Liver (tissue), 9 donors: Measurements from ENCODE around the gene ABCA1. TPM values are rescaled to one million over a fixed set of nuclear protein-coding genes. Genes with fewer than 3 reads are reported as not detected.
A peak's percentile ranks its signal among the peaks of the same experiment; 100 is the strongest.

Experiments used
- DNase-seq: peaks from one replicate; pipeline ENCODE4 v3.0.0-alpha.2; 2017; ENCODE audit warnings: low spot score
- H3K27ac ChIP-seq, 2 donors: one replicate each; pipeline ENCODE4 v1.7.0; 2013; ENCODE audit warnings: inconsistent platforms in 2 of 2, low read length in 2 of 2, control low read depth in 1 of 2, low read depth in 1 of 2, mild to moderate bottlenecking in 1 of 2
- H3K27me3 ChIP-seq, 4 donors: one replicate each; pipeline versions ENCODE4 v1.6.1 to v1.7.0; 2013; ENCODE audit warnings: low read length in 3 of 4, inconsistent platforms in 1 of 4, mild to moderate bottlenecking in 1 of 4, moderate library complexity in 1 of 4; ENCODE audit not compliant: control insufficient read depth in 4 of 4, insufficient read depth in 4 of 4
- H3K36me3 ChIP-seq, 4 donors: one replicate each; pipeline versions ENCODE4 v1.6.1 to v1.7.0; 2013; ENCODE audit warnings: low read length in 3 of 4, mild to moderate bottlenecking in 3 of 4, low read depth in 1 of 4, moderate library complexity in 1 of 4; ENCODE audit not compliant: control insufficient read depth in 4 of 4, insufficient read depth in 3 of 4
- H3K4me1 ChIP-seq, 4 donors: one replicate each; pipeline versions ENCODE4 v1.6.1 to v1.7.0; 2013; ENCODE audit warnings: low read length in 3 of 4, mild to moderate bottlenecking in 3 of 4, moderate library complexity in 1 of 4; ENCODE audit not compliant: control insufficient read depth in 4 of 4, insufficient read depth in 4 of 4
- H3K4me3 ChIP-seq, 3 donors: one replicate each; pipeline versions ENCODE4 v1.6.1 to v1.7.0; 2013; ENCODE audit warnings: low read length in 3 of 3, control low read depth in 1 of 3, low read depth in 1 of 3, mild to moderate bottlenecking in 1 of 3
- H3K9ac ChIP-seq, 2 donors: one replicate each; pipeline ENCODE4 v1.7.0; 2013; ENCODE audit warnings: low read length in 2 of 2, mild to moderate bottlenecking in 2 of 2, moderate library complexity in 2 of 2, control low read depth in 1 of 2, low read depth in 1 of 2
- H3K9me3 ChIP-seq, 4 donors: one replicate each; pipeline versions ENCODE4 v1.6.1 to v1.7.0; 2013; ENCODE audit warnings: low read length in 3 of 4; ENCODE audit not compliant: control insufficient read depth in 4 of 4
- EGR1 ChIP-seq, 2 donors: IDR thresholded peaks; 2 replicates each; pipeline ENCODE4 v1.6.1; 2016 to 2018; ENCODE audit warnings: antibody characterized with exemption in 2 of 2, low read depth in 2 of 2
- FOXA1 ChIP-seq: IDR thresholded peaks from 2 replicates; pipeline ENCODE4 v1.6.1; 2016; ENCODE audit warnings: antibody characterized with exemption
- FOXA2 ChIP-seq: IDR thresholded peaks from 2 replicates; pipeline ENCODE4 v1.6.1; 2016; ENCODE audit warnings: antibody characterized with exemption
- HNF4A ChIP-seq, 2 donors: conservative IDR thresholded peaks; 2 replicates each; pipeline ENCODE4 v1.6.1; 2016; ENCODE audit warnings: antibody characterized with exemption in 2 of 2, mild to moderate bottlenecking in 2 of 2
- HNF4G ChIP-seq: IDR thresholded peaks from 2 replicates; pipeline ENCODE4 v1.6.1; 2016; ENCODE audit warnings: antibody characterized with exemption
- RAD21 ChIP-seq, 2 donors: IDR thresholded peaks; 2 replicates each; pipeline ENCODE4 v1.6.1; 2016; ENCODE audit warnings: antibody characterized with exemption in 2 of 2, mild to moderate bottlenecking in 2 of 2
- REST ChIP-seq: IDR thresholded peaks from 2 replicates; pipeline ENCODE4 v1.6.1; 2016; ENCODE audit warnings: antibody characterized with exemption, mild to moderate bottlenecking
- RXRA ChIP-seq, 2 donors: IDR thresholded peaks; 2 replicates each; pipeline ENCODE4 v1.6.1; 2017 to 2018; ENCODE audit warnings: antibody characterized with exemption in 2 of 2, mild to moderate bottlenecking in 1 of 2
- SP1 ChIP-seq: IDR thresholded peaks from 2 replicates; pipeline ENCODE4 v1.6.1; 2018; ENCODE audit warnings: antibody characterized with exemption, mild to moderate bottlenecking
- YY1 ChIP-seq: IDR thresholded peaks from 2 replicates; pipeline ENCODE4 v1.6.1; 2016; ENCODE audit warnings: antibody characterized with exemption, mild to moderate bottlenecking
- WGBS: extraction: QIAGEN DNeasy Blood & Tissue Kit; methylation state at CpG from one replicate; pipeline ENCODE4 v1.1.7; 2013; 5-methylcytosine and 5-hydroxymethylcytosine counted together
- polyA plus RNA-seq, 2 donors: library from polyadenylated mRNA; stranded (reverse) in 1 of 2; unstranded in 1 of 2; fragments of 200-250 nt in 1 of 2; fragments of >200 nt in 1 of 2; fragmentation: Nextera tagmentation in 1 of 2; extraction: Ambion mirVana in 1 of 2; gene quantifications; one replicate each; pipeline versions ENCODE4 v1.2.1 to v1.2.3, GENCODE V29; 2013 to 2015
- total RNA-seq, 2 donors: library from RNA; depleted of rRNA; stranded (reverse); fragments of >200 nt; gene quantifications; one replicate each; pipeline ENCODE4 v1.2.3, GENCODE V29; 2014
- TF ChIP-seq, protein P1 (sequence below): fragments of 150-350 bp; IDR thresholded peaks from 2 replicates; pipeline ENCODE4 v1.5.1; 2017; ENCODE audit warnings: improper control_type of control experiment, low read depth, low read length; ENCODE audit not compliant: missing input control
- TF ChIP-seq, protein P2 (sequence below): IDR thresholded peaks from 2 replicates; pipeline ENCODE4 v1.6.1; 2016; ENCODE audit warnings: antibody characterized with exemption
- TF ChIP-seq, protein P3 (sequence below): IDR thresholded peaks from 2 replicates; pipeline ENCODE4 v1.6.1; 2016; ENCODE audit warnings: antibody characterized with exemption
- TF ChIP-seq, protein P4 (sequence below): IDR thresholded peaks from 2 replicates; pipeline ENCODE4 v1.6.1; 2016; ENCODE audit warnings: antibody characterized with exemption
- donor health status: healthy.
- donor health status: healthy.
- donor health status: healthy.
- donor health status: healthy.
- donor health status: healthy.

ABCA1 gene
- total and polyA plus RNA-seq, 4 donors: 15.4 to 223 (median 62.9) TPM

DNA sequence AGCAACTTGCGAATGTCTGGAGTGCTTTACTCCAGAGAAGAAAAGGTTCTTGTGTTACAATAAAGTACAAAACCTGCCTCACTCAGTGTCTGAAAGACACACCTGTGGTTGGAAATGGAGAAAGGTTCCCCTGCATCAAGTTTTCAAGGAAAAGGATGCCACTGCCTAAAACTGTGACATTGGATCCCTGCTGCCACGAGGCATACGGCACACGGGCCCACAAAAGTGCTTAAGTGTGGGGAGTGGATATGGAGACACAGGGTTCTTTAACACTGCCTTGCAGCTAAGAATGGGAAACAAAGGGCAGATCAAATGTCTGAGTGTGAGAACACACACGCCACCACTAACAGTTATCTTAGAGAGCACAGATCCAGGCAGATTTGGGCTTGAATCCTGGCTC, 89.0 kb downstream of the ABCA1 start:
- 97% methylated on average over 5 of the region's 5 CpGs for WGBS
- Histone ChIP-seq H3K4me1 (peaks cover 8 to 28% (median 21%) of the 10 kb centered on the region in 4 donors), H3K36me3 (peaks cover 8 to 76% (median 60%) of the 10 kb centered on the region in 4 donors), H3K27ac (no peak overlapping the region), H3K9ac (no peak overlapping the region), H3K4me3 (no peak overlapping the region), H3K27me3 (no peaks in the 10 kb centered on the region), H3K9me3 (no peaks in the 10 kb centered on the region)
- DNase-seq: no peak
- TF ChIP-seq, protein P1, sequence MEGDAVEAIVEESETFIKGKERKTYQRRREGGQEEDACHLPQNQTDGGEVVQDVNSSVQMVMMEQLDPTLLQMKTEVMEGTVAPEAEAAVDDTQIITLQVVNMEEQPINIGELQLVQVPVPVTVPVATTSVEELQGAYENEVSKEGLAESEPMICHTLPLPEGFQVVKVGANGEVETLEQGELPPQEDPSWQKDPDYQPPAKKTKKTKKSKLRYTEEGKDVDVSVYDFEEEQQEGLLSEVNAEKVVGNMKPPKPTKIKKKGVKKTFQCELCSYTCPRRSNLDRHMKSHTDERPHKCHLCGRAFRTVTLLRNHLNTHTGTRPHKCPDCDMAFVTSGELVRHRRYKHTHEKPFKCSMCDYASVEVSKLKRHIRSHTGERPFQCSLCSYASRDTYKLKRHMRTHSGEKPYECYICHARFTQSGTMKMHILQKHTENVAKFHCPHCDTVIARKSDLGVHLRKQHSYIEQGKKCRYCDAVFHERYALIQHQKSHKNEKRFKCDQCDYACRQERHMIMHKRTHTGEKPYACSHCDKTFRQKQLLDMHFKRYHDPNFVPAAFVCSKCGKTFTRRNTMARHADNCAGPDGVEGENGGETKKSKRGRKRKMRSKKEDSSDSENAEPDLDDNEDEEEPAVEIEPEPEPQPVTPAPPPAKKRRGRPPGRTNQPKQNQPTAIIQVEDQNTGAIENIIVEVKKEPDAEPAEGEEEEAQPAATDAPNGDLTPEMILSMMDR: no peak
- TF ChIP-seq HNF4A (conservative IDR thresholded peaks at IDR 0.05): no peak
- TF ChIP-seq, protein P2, sequence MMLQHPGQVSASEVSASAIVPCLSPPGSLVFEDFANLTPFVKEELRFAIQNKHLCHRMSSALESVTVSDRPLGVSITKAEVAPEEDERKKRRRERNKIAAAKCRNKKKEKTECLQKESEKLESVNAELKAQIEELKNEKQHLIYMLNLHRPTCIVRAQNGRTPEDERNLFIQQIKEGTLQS: no peak
- TF ChIP-seq, protein P3, sequence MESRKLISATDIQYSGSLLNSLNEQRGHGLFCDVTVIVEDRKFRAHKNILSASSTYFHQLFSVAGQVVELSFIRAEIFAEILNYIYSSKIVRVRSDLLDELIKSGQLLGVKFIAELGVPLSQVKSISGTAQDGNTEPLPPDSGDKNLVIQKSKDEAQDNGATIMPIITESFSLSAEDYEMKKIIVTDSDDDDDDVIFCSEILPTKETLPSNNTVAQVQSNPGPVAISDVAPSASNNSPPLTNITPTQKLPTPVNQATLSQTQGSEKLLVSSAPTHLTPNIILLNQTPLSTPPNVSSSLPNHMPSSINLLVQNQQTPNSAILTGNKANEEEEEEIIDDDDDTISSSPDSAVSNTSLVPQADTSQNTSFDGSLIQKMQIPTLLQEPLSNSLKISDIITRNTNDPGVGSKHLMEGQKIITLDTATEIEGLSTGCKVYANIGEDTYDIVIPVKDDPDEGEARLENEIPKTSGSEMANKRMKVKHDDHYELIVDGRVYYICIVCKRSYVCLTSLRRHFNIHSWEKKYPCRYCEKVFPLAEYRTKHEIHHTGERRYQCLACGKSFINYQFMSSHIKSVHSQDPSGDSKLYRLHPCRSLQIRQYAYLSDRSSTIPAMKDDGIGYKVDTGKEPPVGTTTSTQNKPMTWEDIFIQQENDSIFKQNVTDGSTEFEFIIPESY: no peak
- TF ChIP-seq, protein P4, sequence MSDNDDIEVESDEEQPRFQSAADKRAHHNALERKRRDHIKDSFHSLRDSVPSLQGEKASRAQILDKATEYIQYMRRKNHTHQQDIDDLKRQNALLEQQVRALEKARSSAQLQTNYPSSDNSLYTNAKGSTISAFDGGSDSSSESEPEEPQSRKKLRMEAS: no peak
- TF ChIP-seq REST: no peak
- TF ChIP-seq FOXA1: no peak
- no peak for TF ChIP-seq SP1

GRCh38 chr9:104836767-104837166, 91.2 kb downstream of the ABCA1 start:
- WGBS: 76% methylated on average over 4 of the region's 4 CpGs
- Histone ChIP-seq H3K27me3 (no peaks in the 10 kb centered on the region), H3K9ac (no peak overlapping the region), H3K9me3 (no peaks in the 10 kb centered on the region), H3K4me1 (peaks cover 0 to 6% (median 4%) of the 10 kb centered on the region in 4 donors), H3K27ac (peak overlapping the region in 1 of 2 donors; percentile 13), H3K4me3 (no peak overlapping the region), H3K36me3 (peaks cover 8 to 82% (median 75%) of the 10 kb centered on the region in 4 donors)
- no peak for DNase-seq
- TF ChIP-seq REST (no peak), YY1 (no peak), FOXA2 (no peak), HNF4A (conservative IDR thresholded peaks at IDR 0.05) (no peak), FOXA1 (no peak), SP1 (no peak), RAD21 (IDR thresholded peaks at IDR 0.05) (no peak), EGR1 (IDR thresholded peaks at IDR 0.05; ENCODE audit: low read depth in 2 of 2) (no peak), HNF4G (no peak), RXRA (IDR thresholded peaks at IDR 0.05) (no peak)
- TF ChIP-seq, protein P4: no peak
- TF ChIP-seq, protein P3: no peak
